Measurements from ENCODE around the gene IQCK.

The IQCK gene

DNA sequence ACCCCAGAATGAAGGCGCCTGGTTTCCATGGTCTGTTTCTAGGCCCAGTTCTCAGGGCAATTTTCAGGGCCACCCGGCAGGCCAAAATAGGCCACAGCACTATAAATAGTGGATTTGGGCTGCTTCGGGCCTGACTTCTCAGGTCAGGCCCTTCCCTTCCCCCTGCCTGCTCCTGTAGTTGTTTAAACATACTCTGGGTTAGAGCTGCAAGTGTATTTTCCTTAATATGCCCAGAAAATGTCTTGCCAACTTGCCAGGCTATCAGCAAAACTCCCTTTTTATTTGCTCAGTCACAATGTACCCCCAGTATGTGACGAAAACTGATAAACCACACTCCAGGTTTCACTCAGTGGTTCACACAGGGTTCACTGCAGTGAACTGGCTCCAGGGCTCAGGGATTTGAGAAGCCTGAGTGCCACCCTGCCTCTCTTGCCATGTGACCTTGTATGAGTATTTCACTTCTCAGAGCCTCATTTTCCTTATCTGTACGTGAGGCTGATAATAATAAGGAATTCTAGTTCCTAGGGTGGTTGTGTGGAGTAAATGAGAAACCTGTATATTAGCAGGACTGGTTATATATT, 90.1 kb downstream of the IQCK start:
- no peak for DNase-seq

DNA sequence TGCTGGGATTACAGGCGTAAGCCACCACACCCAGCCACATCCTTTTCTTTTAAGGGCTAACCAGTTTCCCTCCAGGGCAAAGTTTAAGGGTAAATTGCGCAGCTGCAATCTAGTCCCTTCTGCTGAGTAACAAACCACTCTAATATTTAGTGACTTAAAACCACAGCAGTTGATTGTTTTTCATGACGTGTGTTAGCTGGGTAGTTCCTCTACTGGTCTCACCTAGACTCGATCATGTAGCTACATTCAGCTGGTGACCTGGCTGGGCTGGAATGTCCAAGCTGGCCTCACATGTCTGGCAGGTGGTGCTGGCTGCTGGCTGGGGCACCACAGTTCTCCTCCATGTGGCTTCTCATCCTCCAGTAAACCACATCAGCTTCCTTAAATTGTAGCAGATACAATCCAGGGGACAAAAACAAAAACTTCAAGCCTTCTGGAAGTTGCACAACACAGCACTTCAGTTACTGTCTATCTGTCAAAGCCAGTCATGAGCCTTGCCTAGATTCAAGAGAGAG, 91.1 kb downstream of the IQCK start:
- DNase-seq = no peak

DNA sequence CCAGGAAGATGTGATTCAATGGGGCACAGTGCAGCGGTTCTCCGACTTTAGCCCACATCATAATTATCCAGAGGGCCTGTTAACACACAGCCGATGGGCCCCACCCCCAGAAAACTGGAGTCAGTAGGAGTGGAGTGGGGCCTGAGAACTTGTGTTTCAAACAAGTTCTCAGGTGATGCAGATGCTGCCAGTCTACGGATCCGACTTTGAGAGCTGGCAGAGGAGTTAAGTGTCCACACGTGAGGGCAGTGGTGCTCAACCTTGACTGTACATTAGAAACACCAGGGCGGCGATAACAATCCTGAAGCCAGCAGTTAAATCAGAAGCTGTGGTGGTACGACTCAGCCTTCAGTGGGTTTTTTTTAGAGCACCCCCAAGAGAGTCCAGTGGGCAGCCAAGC, 91.6 kb downstream of the IQCK start:
- DNase-seq = no peak

DNA sequence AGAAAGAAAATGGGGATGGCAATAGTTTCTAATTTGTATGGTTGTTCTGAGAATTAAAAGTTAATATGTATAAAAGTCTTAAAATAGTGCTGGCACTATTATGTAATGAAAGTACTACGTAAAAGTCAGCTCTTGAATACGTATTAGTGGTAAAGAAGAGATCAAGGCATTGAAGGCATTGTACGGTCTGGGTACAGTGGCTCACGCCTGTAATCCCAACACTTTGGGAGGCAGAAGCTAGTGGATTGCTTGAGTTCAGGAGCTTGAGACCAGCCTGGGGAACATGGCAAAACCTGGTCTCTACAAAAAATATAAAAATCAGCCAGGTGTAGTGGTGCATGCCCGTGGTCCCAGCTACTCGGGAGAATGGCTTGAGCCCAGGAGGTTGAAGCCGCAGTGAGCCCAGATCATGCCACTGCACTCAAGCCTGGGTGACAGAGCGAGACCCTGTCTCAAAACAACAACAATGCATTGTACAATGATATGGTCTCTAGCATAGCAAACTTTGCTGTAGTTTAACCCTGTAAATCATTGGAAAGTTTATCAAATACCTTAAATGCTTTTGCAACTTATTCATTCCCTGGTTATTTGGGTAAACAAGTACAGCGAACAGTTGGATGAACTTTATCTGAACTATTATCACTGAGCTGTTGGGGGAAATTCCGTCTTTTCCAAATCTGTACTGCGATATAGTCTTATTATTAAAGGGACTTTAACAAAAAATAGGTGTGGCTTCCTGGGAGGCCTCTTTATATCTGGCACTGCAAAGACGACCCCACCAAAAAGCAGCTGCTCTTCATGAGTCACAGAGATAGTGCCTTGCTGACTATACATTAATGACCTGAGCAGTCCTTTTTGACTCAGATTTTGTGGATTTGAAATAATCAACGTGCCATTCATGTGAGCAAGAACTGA, 93.0 kb downstream of the IQCK start:
- DNase-seq = no peak

DNA sequence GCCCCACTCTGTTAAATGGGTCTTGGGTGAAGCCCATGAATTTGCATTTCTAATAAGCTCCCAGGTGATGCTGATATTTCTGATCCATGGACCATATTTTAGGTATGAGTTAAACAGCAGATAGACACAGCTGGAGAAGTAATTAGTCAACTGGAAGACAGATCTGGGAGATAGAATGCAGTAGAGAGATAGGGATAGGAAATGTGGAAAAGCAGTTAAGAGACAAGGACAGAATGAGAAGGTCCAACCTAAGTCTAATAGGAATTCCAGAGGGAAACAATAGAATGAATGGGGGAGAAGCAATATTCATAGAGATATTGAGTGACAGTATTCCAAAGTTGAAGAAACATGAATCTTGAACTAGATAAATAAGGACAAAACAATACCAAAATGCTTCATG, 94.9 kb downstream of the IQCK start:
- DNase-seq = no peak

DNA sequence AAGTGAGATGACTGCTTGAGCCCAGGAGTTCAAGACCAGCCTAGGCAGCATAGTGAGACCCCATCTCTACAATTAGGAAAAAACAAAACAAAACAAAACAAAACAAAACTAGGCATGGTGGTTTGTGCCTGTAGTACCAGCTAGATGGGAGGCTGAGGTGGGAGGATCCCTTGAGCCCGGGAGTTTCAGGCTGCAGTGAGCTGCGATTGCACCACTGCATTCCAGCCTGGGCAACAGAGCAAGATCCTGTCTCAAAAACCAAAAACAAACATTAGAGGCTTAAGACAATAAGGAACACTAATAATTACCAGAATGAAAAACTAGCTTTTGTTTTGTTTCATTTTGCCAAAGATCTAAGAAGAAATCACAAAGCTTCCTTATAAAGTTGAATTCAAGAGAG, 97.3 kb downstream of the IQCK start:
- DNase-seq = no peak

DNA sequence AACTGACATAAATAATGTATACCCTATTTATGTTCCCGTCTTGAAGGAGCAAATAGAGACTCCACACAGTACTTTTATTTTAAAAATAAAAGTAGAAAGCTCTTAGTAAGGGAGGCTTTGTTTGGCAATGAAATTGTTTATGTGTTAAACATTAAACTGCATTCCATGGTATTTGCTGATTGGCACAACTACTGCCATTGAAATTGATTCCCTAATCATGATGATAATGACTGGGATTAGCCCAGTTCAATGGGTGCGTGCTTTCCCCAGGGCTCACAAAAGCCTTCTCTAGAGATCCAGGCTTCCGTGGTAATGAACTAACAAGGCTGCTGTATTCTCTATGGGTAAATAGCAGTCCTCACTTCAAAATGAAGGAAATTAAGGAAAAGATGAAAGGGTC, 99.1 kb downstream of the IQCK start:
- no peak for DNase-seq

DNA sequence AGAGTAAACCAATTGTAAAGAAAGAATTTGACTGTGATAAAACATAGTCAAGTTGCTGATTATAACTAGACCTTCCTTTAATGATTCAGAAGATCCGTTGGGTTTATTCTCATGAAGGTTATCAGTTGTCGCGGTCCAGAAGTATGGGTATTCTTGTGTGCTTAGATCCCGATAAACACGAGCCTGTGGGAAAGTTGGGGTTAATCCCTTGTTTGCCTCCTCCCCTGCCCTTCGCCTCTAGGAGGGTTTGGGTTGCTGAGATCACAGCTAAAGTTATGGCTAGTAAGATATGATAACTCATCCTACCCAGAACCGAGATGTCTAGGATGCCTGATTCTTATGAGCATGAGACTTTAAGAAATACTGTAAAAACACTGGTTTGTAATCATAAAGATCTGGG, 99.8 kb downstream of the IQCK start:
- no peak for DNase-seq

DNA sequence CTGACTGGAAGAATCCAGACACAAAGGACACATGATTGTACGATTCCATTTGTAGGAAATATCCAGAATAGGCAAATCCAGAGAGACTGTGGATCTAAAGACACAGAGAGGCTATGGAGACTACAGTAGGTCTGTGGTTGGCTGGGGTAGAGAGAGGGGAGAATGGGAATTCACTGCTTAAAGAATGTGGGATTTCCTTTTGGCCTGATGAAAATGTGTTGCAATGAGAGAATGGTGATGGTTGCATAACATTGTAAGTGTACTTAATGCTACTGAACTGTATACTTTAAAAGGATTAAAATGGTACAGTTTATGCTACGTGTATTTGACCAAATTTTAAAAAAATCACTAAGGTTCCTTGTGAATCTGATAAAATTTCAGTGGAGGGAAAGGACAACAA, 104.5 kb downstream of the IQCK start:
- no peak for DNase-seq

DNA sequence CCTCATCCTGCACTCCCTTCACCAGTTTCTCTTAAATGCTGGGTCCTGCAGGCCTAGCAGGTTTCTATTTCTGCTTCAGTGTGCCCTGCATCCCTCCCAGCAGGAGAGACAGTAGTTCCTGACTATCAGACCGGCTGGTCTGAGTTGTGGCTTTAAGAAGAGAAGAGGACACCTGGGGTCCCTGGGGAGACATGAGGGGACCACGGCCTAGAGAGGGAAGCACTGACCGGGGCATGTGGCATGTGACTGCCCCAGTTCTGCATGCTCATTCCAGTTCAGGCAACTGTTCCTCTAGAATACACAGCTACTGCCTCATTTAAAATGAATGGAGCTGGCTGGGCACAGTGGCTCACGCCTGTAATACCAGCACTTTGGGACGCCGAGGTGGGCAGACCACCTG, 105.3 kb downstream of the IQCK start:
- DNase-seq = no peak

DNA sequence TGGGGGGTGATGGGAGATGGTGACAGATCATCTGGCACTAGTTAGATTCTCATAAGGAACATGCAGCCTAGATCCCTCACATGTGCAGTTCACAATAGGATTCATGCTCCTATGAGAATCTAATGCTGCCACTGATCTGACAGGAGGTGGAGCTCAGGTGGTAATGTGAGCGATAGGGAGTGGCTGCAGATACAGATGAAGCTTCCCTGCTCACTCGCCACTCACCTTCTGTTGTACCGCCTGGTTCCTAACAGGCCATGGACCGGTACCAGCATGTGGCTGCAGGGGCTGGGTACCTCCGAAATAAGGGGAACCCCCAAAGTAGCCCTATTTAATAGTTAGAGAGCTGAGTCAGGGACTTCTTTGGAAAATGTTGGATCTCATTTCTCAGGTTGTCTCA, 106.1 kb downstream of the IQCK start:
- DNase-seq = no peak

DNA sequence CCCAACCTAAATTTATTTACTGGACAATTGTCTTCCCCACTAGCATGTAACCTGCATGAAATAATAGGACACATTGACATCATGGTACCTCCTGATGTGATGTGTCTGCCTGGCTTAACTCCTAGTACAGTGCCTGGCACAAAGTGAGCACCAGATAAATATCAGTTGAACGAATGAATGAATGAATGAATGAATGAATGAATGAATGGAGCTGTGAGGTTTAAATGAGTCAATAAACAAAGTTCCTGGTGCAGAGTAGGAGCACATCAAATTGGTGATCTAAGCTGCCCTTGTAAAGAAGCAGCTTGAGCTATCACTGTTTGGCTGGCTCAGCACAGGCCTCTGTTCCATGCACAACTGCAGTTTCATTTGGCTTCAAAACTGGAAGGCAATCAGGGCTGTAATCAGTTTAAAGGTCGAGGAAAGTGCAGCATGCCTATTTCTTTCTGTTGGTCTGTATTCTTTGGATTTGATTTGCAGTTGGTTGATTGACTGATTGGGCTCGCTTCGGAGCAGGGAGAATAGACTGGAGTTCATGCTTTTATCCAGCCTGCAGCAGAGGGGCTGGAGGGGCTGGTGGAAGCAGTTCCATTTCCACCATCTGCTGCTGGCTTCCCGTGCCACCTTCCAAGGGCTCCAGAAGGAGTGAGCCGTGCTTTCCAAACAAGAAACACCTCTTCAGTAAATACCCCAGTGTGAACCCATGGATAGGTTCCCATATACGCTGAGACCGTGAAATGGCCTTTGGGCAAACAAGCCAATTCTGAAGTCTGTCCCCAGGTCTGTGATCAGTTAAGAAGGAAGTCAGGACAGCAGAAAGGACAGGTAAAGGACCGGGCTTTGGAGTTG, 112.0 kb downstream of the IQCK start:
- DNase-seq = no peak

DNA sequence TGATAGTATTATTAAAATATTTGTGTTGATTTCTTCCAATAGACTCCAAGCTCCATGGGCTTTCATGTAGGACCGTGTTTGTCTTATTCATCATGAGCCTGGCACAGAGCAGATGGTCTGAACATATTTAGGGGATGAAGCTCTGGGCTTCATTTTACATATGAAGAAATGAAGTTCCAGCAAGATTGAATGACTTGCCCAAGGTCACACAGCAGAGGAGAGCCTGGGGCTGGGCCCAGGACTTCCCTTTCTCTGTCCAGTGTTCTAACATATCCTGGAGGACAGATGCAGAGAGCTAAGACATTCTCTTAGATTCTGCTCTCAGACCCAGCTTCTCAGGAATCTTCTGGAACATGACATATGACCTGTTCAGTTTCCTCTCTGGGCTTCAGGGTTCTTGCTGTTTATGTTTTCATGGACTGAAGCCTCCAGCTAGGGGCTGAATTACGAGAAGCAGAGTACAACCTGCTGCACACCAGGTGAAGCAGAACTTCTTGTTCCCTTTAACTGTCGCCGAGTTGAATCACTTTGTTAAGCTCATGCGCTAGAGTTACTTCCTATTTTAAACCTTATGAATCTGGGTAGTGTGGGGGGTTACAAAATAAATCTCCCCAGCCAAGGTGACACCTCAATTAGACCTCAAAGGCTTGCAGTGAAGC, 113.0 kb downstream of the IQCK start:
- no peak for DNase-seq

DNA sequence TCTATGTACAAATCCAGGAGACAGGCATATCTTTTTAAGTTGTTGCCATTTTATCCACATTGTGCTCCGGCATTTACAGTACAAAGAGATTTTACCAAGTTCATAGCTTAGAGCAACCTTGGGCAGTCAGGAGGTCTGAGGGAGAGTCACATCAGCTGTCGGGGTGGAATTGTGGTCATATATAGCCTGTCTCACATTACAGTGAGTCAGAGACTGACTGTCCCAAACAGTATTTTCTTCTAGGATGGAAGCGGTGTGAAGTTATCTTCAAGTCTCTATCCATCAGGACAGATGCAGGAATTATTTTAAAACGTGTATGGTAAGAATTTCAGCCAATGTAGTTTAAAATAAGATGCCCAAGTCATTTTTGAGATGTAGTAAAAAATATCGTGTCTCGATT, 113.6 kb downstream of the IQCK start:
- no peak for DNase-seq

DNA sequence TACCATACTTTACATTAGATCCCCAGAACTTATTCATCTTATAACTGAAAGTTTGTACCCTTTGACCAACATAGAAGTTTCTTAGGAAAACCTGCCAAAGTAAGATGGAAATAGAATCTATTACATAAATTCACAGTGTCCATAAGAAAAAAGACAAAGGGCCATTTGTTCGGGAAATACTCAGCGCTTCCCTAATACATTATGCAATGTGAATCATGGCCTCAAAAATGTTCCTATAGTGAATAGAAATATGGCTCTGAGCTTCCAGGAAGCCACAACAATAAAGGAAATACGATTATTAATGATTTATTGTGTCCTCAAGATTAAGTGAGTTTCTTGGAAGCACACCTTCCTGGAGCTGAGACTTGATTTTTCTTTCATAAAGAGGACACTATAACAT, 115.1 kb downstream of the IQCK start:
- DNase-seq = no peak

DNA sequence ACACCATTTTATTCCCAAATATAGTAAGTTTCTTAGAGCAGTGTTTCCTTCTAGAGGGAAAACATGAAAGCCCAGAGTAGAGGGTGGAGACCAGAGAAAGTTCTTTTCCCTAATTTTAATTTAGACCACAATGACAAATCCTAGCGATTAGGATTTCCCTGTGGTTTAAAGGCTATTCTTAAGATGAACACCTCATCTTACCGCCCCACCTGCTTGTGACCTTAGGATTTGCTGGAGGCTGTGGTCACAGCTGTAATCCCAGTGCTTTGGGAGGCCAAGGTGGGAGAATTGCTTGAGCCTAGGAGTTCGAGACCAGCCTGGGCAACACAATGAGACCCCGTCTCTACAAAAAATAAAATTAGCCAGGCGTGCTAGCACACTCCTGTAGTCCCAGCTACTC, 115.5 kb downstream of the IQCK start:
- DNase-seq = no peak

DNA sequence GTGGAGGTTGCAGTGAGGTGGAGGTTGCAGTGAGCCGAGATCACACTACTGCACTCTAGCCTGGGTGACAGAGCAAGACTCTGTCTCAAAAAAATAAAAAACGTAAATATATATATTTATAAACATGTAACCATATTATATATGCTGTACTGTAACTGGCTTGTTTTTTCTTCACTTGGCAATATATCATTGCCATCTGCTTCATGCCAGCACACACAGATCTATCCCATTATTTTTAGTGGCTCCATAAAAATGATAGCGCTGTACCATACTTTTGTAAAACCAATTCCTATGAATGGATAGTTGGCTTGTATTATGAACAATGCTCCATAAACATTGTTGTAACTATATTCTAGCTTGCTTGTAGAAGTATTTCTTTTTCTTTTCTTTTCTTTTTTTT, 117.1 kb downstream of the IQCK start:
- DNase-seq = no peak

DNA sequence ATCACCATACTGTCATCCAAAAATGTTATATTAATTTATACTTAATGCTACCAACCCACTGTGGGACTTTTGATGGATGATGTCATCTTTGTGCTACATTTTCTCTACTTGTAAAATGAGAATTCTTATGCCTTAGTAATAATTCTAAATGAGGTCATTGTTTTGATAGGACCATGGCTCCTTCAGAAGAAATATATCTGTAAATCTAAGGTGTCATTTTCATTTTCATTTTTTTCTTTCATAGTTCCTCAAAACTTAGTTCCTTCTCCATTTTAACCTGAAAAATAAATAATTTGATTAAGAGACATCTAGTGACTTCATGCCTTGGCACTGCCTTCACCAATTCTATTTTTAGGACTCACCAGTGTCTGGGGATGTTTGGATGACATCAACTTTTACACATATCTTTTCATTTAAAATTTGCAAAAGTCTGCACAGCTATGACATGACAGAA, 117.9 kb downstream of the IQCK start:
- no peak for DNase-seq

DNA sequence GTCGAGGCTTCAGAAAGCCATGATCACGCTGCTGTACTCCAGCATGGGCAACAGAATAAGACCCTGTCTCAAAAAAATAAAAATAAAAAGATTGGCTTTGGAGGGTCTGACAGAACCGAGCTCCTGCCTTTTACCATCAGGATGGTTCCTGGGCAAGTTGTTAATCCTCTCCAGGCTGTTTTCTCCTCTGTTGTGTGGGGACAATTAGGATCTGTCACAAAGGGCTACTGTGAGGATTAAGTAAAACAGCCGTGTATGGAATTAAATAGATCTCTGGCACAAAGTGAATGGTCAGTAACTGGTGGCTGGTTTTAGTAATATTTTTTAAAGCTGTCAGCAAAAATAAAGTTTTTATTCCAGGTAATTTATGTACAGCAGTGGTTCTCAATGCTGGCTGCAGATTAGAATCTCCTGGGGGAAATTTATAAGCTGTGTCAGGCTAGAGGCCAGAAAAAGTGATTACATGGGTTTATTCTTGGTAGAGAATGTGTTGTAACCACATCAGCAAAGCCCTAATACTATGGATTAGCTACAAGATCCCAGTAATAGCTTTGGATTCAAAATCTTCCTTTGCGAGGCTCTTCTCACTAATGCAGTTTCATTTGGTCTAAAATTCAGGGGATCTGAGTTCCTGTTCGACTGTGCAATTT, 119.4 kb downstream of the IQCK start:
- no peak for DNase-seq

DNA sequence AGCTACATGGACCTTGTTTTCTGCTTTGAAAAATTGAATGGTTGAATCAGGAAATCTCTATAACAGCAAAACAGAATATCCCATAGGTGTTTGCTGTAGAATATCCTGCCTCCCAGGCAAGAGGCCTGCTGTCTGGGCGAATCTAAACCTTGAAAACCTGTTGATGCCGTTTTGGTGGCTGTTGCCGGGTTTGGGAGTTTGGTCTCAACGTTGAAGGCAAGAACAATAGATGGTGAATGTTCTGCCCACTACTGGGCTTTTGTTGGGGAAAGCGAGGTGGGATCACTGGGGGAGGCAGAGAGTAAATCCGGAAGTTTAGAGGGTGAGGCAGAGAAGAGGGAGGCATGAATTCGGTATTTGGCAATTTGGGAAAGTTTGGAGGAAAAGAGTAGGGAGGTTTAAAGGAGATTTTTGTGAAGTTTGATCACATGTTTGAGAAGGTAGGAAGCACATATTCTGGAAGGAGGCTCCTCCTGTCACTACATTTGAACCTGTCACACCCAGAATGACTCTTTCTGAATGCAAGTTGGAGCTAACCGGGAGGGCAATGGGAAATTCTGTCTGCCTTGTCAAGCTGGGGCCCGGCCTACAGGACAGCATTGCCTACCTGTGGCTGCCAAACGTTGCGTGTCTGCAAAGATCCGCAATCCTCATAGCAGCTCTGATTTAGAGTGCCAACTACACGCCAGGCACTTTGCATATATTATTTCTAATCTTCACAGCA, 120.1 kb downstream of the IQCK start:
- no peak for DNase-seq

DNA sequence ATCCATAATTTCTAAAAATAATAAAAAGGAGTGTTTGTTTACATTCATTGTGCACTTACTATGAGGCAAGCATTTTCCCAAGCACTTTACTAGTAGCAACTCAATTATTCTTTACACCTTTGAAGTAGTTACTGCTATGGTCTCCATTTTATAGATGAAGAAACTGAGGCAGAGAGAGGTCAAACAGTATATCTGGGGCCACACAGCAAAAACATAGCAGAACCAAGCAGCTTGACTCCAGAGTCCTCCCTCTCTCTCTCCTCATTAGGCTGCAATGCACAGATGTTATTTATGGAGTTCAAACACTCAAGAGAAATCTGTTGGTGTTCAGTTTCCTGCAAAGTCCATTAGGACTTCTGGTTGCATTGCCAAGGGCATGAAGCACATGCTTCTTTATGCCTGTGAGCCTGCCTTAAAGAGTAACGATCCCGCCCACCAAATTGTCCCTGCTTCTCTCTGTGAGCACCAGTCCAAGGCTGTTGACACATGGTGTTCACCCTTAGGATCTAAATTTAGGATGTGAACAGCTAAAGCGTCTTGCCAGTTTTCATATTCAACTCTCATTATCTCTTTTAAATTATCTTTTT, 122.5 kb downstream of the IQCK start:
- DNase-seq = no peak

Measured in activated CD8-positive, alpha-beta memory T cell treated with anti-CD3 and anti-CD28 coated beads, Interleukin-2, amount 50 U/mL, for 4 hours (primary cell).